Skeletal muscle tissue (tissue), 4 donors: ENCODE results near the gene ZNF345. TPM values are rescaled to one million over a fixed set of nuclear protein-coding genes. Genes with fewer than 3 reads are reported as not detected.
A peak's percentile ranks its signal among the peaks of the same experiment; 100 is the strongest.

Source experiments
- H3K27ac ChIP-seq: one replicate; pipeline ENCODE4 v1.7.0; 2013; ENCODE audit warnings: mild to moderate bottlenecking, low read depth, low read length, inconsistent platforms
- H3K27me3 ChIP-seq, 3 donors: one replicate each; pipeline ENCODE4 v1.7.0; 2013; ENCODE audit warnings: low read length in 3 of 3; ENCODE audit not compliant: control insufficient read depth in 3 of 3, insufficient read depth in 3 of 3
- H3K36me3 ChIP-seq, 3 donors: one replicate each; pipeline ENCODE4 v1.7.0; 2013; ENCODE audit warnings: low read length in 3 of 3; ENCODE audit not compliant: control insufficient read depth in 3 of 3, insufficient read depth in 3 of 3
- H3K4me1 ChIP-seq, 3 donors: one replicate each; pipeline ENCODE4 v1.7.0; 2013; ENCODE audit warnings: low read length in 3 of 3, mild to moderate bottlenecking in 3 of 3; ENCODE audit not compliant: control insufficient read depth in 3 of 3, insufficient read depth in 3 of 3
- H3K4me3 ChIP-seq, 3 donors: one replicate each; pipeline ENCODE4 v1.7.0; 2013; ENCODE audit warnings: low read length in 3 of 3
- H3K9ac ChIP-seq, 3 donors: one replicate each; pipeline ENCODE4 v1.7.0; 2013; ENCODE audit warnings: low read length in 3 of 3, mild to moderate bottlenecking in 3 of 3, moderate library complexity in 2 of 3, low read depth in 1 of 3
- H3K9me3 ChIP-seq, 3 donors: one replicate each; pipeline ENCODE4 v1.7.0; 2013; ENCODE audit warnings: low read length in 3 of 3; ENCODE audit not compliant: control insufficient read depth in 3 of 3
- total RNA-seq: library from RNA; depleted of rRNA; stranded (reverse); fragments of >200 nt; gene quantifications from one replicate; pipeline ENCODE4 v1.2.3, GENCODE V29; 2014
- donor health status: Osteomylitis.

The ZNF345 gene
- total RNA-seq, 1 donor from 2014 or later = 3.7 TPM

DNA sequence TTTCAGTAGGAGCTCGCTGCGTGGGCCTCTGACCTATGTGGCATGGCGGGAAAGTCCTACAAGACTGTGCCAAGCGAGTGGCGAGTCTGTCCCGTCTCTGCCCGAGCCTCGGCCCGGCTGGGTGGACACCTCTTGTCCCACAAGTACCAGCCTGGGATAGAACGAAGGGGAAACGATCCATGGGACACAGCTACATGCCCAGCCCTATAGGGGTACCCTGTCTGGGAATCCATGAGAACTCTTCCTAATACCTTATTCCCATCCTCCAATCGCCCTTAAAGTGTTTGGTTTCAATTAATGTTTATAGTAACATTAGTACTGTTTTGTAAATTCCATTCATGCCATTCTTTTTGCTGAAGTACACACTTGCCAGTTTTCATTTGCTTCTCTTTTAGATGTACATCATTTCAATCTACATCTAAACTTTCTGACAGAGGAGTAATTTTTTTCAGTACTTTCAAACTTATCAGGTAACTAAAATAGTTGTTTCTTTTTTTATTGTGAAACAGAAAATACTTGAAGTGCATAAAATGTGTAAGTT is 11.8 kb upstream of the ZNF345 start:
- peaks cover 9 to 11% (median 10%) of the 10 kb centered on the region in 3 donors for H3K36me3 ChIP-seq
- H3K4me3 ChIP-seq = peak overlapping the region; percentile 89 to 99 (median 89)
- peak overlapping the region; percentile 84 for H3K27ac ChIP-seq
- H3K9ac ChIP-seq = peak overlapping the region; percentile 85 to 99 (median 98)
- peaks cover 12 to 17% (median 13%) of the 10 kb centered on the region in 3 donors for H3K4me1 ChIP-seq
- H3K9me3 ChIP-seq = peaks cover 0 to 9% (median 8%) of the 10 kb centered on the region in 3 donors
- no peaks in the 10 kb centered on the region for H3K27me3 ChIP-seq

GRCh38 chr19:36847968-36848367 is 2.7 kb upstream of the ZNF345 start:
- peaks cover 11 to 20% (median 19%) of the 10 kb centered on the region in 3 donors for H3K4me1 ChIP-seq
- H3K9me3 ChIP-seq = peaks cover 0 to 2% (median 0%) of the 10 kb centered on the region in 3 donors
- H3K4me3 ChIP-seq = no peak overlapping the region
- H3K36me3 ChIP-seq = peaks cover 5 to 7% (median 5%) of the 10 kb centered on the region in 3 donors
- H3K27ac ChIP-seq = no peak overlapping the region
- H3K27me3 ChIP-seq = no peaks in the 10 kb centered on the region
- no peak overlapping the region for H3K9ac ChIP-seq

GRCh38 chr19:36849701-36850558 is 746 bp upstream of the ZNF345 start:
- H3K4me3 ChIP-seq = peak overlapping the region; percentile 97 to 100 (median 97)

GRCh38 chr19:36851898-36852297 is 1.2 kb downstream of the ZNF345 start:
- Histone ChIP-seq H3K27me3 (no peaks in the 10 kb centered on the region), H3K4me1 (peaks cover 11 to 20% (median 19%) of the 10 kb centered on the region in 3 donors), H3K27ac (no peak overlapping the region), H3K36me3 (peaks cover 5 to 22% (median 21%) of the 10 kb centered on the region in 3 donors), H3K9ac (no peak overlapping the region), H3K9me3 (peaks cover 0 to 7% (median 6%) of the 10 kb centered on the region in 3 donors), H3K4me3 (peak overlapping the region; percentile 97 to 100 (median 97))

More at GRCh38 chr19:36849701-36850558, 746 bp upstream of the ZNF345 start:
- Histone ChIP-seq H3K9ac (peak overlapping the region; percentile 87 to 97 (median 97)), H3K4me1 (peaks cover 11 to 20% (median 19%) of the 10 kb centered on the region in 3 donors), H3K27ac (peak overlapping the region; percentile 69), H3K9me3 (peaks cover 0 to 3% (median 2%) of the 10 kb centered on the region in 3 donors), H3K27me3 (no peaks in the 10 kb centered on the region), H3K36me3 (peaks cover 7 to 12% (median 12%) of the 10 kb centered on the region in 3 donors)

GRCh38 chr19:36876993-36877938 is 26.6 kb downstream of the ZNF345 start:
- no peaks in the 10 kb centered on the region for H3K4me1 ChIP-seq
- H3K4me3 ChIP-seq = peak overlapping the region; percentile 3 to 72 (median 3)
- no peak overlapping the region for H3K9ac ChIP-seq
- no peak overlapping the region for H3K27ac ChIP-seq
- H3K27me3 ChIP-seq = no peaks in the 10 kb centered on the region
- peaks cover 38 to 48% (median 40%) of the 10 kb centered on the region in 3 donors for H3K36me3 ChIP-seq
- peaks cover 26 to 60% (median 29%) of the 10 kb centered on the region in 3 donors for H3K9me3 ChIP-seq

DNA sequence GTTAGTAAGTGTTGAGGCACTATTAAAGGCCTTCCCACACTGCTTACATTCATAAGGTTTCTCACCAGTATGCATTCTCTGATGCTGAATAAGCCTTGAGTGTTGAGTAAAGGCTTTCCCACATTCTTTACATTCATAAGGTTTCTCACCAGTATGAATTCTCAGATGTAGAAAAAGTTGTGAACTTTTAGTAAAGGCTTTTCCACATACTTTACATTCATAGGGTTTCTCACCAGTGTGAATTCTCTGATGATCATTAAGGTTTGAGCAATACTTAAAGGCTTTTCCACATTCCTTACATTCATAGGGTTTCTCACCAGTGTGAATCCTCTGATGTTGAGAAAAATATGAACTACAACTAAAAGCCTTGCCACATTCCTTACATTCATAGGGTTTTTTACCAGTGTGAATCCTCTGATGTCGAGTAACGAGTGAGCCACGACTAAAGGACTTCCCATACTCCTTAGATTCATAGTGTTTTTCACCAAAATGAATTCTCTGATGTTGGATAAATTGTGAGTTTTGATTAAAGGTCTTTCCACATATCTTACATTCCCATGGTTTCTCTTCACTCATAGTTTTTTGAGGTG is 41.2 kb downstream of the ZNF345 start:
- Histone ChIP-seq H3K27me3 (no peaks in the 10 kb centered on the region), H3K27ac (no peak overlapping the region), H3K9ac (no peak overlapping the region), H3K4me1 (no peaks in the 10 kb centered on the region), H3K9me3 (peaks cover 52 to 79% (median 53%) of the 10 kb centered on the region in 3 donors), H3K4me3 (peak overlapping the region in 2 of 3 donors; percentile 30 to 45), H3K36me3 (peaks cover 43 to 60% (median 52%) of the 10 kb centered on the region in 3 donors)

DNA sequence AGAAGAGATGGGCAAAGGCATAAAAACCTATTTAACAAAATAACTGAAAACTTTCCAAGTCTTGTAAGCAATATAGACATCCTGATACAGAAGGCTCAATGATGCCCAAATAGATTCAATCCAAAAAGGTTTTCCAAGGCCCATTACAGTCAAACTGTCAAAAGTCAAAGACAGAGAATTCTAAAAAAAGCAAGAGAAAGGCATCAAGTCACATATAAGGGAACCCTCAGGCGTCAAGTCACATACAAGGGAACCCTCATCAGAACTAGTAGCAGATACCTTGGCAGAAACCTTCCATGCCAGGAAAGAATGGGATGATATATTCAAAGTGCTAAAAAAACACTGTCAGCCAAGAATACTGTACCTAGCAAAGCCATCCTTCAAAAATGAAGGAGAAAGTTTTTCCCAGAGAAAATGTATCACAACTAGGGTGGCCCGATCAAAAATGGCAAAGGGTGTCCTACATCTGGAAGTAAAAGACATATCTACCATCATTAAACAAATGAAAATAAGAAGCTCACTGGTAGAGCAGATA is 44.2 kb downstream of the ZNF345 start:
- peaks cover 55 to 84% (median 66%) of the 10 kb centered on the region in 3 donors for H3K36me3 ChIP-seq
- peak overlapping the region in 1 of 3 donors; percentile 5 for H3K4me3 ChIP-seq
- no peaks in the 10 kb centered on the region for H3K27me3 ChIP-seq
- H3K9ac ChIP-seq = no peak overlapping the region
- H3K4me1 ChIP-seq = no peaks in the 10 kb centered on the region
- no peak overlapping the region for H3K27ac ChIP-seq
- peaks cover 50 to 79% (median 60%) of the 10 kb centered on the region in 3 donors for H3K9me3 ChIP-seq

DNA sequence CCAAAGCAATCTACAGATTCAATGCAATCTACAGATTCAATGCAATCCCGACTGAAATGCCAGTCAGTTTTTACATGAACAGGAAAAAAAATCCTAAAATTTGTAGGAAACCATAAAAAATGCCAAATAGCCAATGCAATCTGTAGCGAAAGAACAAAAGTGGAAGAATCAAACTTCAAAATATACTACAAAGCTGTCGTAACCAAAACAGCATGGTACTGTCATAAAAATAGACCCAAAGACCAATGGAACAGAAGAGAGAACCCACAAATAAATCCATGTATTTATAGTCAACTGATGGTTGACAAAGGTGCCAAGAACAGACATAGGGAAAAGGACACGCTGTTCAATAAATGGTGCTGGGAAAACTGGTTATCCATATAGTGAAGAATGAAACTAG is 47.7 kb downstream of the ZNF345 start:
- Histone ChIP-seq H3K27ac (no peak overlapping the region), H3K9ac (no peak overlapping the region), H3K9me3 (peaks cover 37 to 58% (median 42%) of the 10 kb centered on the region in 3 donors), H3K27me3 (no peaks in the 10 kb centered on the region), H3K36me3 (peaks cover 41 to 67% (median 58%) of the 10 kb centered on the region in 3 donors), H3K4me1 (no peaks in the 10 kb centered on the region), H3K4me3 (peak overlapping the region in 1 of 3 donors; percentile 49)
